NCI-H748 treated with DMSO at 0.1 percent for 48 hours (cell line): ENCODE data around the gene IFTAP.

Experiments used
- DNase-seq: peaks from one replicate; lab custom pipeline; 2025; lab: John Stamatoyannopoulos, UW

The IFTAP gene, protein sequence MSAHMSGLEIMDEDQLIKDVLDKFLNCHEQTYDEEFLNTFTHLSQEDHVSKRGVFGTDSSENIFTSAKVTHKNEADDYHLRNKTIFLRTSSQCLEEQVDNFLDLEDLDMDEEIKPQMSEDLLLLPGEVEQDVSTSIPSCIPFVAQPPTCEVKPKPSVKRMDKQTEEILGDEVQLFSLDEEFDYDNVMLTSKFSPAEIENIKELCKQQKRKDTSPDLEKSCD

DNA sequence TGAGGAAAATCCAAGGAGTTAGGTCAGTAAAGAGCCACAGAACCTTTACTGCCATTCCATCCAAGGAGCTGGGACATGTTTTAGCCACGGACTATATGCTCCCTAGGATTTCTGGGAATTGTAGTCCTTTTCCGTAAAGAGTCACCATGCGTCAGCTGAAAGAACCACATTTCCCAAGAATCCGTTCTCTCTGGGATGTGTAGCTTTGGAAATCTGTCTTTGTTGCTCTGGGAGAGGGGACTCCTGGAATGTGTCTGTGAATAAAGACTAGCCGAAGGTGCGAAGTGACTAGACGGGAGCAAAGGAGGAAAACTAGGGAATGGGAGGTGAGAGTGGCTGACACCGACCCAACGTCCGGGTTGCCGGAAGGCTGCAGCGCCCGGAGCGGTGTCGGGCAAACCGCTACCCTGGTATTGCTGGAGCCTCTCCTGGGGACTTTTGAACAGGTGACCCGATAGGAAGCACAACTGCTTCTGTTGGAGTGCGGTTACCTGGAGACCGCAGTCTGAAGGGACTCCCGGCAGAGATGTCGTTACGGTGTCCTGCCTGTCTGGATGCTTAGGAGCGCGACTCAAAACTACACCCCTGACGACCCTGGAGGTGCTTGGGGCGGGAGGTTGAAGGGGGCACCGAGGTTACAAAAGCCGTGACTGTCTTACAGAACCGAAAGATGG is at the start of gene IFTAP:
Gene IFTAP, plus strand, starts transcription at position 187 of the 674 bp plus-strand sequence. CDS start 15,602 bp downstream, outside the sequence.
- DNase-seq, result peak; percentile 90

DNA sequence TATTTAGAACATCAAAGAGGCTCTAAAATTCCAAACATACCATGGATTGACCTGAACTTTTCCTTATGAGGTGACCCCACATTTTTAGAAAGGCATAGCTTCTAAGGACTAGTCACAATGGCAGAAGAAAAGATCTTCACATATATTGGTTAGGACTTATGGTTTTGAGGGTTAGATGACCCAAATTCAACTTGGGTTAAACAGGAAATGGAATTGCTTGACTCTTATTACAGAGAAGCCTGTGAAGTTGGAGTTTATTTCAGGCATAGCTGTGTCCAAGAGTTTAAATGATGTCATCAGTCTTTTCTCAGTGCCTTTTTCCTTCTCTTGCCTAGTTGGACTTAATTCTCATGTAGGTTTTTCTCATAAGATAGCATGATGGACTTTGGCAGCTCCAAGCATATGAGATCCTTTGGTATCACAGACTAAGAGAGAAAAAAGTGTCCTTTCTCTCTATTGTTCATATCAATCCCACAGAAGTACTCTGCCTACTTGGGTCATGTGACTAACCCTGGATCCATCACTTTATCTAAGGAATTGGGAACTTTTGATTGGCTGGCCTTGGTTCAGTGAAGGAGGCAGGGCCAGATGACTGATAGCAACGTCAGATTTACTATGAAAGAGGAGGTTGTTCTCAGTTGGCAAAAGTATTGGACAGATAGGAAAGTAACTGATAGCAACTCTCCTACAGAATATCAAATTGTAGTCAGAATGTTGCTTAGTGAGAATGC is 43.8 kb upstream of the IFTAP start:
- no peak for DNase-seq

DNA sequence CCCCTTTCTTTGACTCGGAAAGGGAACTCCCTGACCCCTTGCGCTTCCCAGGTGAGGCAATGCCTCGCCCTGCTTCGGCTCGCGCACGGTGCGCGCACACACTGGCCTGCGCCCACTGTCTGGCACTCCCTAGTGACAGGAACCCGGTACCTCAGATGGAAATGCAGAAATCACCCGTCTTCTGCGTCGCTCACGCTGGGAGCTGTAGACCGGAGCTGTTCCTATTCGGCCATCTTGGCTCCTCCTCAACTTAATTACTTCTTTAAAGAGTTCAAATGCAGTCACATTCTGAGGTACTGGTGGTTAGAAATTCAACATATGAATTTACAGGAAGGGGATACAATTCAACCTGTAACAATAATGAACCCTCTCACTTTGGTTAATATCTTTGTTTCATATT is 36.9 kb upstream of the IFTAP start:
- peak; percentile 21 for DNase-seq

DNA sequence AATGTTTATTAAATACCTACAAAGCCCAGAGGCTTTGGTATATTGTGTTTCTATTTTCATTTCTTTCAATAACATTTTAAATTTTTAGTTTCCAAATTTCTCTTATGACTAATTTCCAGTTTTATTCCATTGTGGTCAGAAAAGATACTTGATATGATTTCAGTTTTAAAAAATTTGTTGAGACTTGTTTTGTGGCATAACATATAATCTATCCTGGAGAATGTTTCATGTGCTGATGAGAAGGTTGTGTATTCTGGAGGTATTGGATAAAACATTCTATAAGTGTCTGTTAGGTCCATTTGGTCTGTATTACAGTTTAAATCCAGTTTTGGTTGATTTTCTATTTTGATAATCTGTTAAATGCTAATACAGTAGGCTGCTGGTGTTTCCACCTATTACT is 36.3 kb upstream of the IFTAP start:
- DNase-seq, result no peak

DNA sequence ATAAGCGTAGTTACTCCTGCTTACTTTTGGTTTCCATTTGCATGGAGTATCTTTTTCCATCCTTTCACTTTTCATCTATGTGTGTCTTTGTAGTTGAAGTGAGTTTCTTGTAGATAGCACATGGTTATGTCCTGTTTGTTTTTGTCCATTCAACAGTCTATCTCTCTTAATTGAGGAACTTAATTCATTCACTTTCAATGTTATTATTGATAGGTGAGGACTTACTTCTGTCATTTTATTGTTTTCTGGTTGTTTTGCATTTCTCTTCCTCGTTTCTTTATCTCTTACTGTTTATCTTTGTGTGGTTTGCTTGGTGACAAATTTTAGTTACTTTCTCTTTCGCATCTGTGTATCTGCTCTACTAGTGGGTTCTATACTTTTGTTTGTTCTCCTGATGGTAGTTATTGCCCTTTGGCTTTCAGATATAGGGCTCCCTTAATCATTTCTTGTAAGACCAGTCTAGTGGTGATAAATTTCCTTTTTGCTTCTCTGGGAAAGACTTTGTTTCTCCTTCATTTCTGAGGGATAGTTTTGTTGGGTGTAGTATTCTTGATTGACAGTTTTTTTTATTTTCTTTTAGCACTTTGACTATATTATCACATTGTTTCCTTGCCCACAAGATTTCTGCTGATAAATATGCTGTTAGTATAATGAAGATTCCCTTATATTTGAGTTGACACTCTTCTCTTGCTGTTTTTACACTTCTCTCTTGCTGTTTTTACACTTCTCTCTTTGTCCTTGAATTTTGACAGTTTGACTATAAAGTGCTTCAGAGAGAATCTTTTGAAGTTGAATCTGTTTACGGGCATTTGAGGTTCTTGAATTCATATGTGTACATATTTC is 35.5 kb upstream of the IFTAP start:
- no peak for DNase-seq

DNA sequence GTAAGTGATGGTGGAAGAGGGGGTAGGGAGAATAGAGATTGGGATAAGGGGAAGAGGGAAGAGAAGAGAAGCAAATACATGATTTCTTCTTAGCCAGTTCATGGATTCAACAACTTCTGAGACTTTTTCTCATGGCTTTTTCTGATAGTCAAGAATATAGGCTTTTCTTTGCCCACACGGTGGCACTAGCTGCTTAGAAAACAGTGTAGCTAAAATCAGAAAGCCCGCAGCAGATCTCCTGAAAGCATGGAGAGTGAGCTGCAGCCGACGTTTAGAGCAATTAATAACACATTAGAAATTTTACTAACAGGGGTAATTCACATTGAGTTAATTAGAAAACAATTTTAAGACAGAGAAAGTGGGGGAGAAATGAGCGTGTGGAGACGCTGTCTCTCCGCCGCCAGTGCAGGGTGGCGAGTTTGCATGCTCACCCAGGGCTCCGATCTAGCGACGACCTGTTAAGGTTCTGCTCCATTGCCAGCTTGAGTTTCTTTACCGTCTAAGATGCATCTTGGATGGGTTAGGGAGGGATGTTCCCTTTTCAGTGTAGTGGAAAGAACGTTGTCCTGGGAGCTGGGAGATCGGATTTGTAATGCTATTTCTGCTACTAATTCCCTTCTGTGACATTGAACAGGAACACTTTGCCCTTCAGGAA is 29.8 kb upstream of the IFTAP start:
- DNase-seq, result peak; percentile 10

DNA sequence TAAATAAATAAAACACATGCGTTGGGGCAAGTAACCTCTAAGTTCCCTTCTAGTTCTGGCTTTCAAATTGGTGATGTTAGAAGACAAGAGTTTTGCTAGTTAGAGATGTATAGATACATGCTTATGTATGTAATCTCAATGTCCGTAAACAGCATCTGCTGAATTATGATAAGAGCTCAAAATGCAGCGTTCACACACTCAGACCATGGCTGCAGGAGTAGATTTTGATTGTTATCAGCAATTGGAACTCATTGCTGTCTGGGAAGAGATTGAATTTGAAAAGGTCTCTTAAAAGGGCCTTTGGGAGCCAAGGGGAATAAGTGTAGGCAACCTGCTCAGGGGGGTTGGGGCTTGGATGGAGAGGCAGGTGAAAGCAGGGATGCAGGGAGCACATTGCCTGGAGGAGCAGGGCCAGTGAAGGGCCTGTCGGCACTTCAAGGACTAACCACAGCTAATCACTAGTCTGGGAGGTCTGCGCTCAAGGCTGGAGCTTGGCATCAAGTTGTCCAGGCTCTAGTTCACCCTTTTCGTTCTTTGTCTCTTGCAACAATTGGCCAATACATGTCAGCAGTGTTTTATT is 29.2 kb upstream of the IFTAP start:
- DNase-seq, result no peak

DNA sequence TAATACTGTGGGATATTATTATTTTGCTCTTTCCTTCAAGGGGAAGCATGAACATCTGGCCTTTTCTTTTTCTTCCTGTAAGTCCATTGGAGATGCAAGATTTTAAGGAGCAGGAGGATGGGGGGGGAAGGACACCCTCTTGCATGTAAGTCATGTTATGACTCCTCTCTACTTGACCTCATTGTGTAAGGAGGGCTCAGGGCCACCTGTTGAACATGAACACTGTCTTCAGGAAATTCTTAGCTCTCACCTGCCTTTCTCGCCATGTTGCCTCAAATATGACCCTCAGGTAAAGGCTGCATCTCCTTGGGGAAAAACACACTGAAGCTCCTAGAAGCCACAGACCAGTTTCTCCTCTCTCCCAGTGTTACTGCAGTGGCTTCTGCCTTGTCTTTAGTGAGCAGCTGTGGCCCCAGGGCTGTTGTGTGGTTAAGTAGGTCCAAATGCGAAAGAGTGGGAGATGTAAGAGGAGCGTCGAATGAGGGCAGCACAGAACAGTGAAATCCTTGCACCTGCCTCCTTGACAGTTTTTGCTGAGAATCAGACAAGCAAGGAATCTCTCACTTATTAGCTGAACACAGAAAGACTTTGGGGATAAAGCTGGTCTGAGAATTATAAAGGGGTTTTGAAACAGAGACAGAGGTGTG is 27.8 kb upstream of the IFTAP start:
- no peak for DNase-seq

DNA sequence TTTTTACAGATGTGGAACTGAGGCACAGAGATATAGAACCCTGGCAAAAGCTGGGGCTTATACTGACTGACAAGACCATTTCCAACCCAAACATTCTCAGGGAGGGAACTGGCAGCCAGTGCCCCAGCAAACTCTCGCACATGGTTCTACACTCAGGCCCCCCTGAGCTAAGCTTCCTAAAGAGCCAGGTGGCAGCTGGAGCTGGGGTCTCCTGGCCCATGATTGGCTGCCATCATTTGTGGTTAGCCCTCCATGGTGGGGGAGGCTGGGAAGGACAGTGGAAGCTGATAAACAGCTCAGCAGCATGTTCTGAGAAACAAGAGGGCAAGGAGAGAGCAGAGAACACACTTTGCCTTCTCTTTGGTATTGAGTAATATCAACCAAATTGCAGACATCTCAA is 26.6 kb upstream of the IFTAP start, which contains the start of gene RAG1:
Gene RAG1, plus strand, starts transcription at position 314 of the 400 bp plus-strand sequence. CDS start 5,298 bp downstream, outside the sequence.
- DNase-seq, result no peak

DNA sequence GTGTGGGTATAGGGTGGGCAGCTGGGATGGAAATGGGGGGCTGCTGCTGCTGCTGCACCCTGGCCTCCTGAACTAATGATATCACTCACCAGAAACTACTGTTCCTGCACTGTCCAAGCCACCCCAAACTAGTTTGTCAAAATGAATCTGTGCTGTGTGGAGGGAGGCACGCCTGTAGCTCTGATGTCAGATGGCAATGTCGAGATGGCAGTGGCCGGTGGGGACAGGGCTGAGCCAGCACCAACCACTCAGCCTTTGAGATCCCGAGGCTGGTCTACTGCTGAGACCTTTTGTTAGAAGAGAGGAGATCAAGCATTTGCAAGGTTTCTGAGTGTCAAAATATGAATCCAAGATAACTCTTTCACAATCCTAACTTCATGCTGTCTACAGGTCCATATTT is 25.2 kb upstream of the IFTAP start:
- no peak for DNase-seq

DNA sequence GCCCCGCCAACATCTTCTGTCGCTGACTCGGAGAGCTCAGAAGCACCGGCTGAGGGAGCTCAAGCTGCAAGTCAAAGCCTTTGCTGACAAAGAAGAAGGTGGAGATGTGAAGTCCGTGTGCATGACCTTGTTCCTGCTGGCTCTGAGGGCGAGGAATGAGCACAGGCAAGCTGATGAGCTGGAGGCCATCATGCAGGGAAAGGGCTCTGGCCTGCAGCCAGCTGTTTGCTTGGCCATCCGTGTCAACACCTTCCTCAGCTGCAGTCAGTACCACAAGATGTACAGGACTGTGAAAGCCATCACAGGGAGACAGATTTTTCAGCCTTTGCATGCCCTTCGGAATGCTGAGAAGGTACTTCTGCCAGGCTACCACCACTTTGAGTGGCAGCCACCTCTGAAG is 19.8 kb upstream of the IFTAP start:
- DNase-seq, result no peak

DNA sequence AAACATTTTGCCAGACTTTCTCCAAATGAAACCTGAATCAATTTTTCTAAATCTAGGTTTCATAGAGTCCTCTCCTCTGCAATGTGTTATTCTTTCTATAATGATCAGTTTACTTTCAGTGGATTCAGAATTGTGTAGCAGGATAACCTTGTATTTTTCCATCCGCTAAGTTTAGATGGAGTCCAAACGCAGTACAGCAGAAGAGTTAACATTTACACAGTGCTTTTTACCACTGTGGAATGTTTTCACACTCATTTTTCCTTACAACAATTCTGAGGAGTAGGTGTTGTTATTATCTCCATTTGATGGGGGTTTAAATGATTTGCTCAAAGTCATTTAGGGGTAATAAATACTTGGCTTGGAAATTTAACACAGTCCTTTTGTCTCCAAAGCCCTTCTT is 16.9 kb upstream of the IFTAP start:
- no peak for DNase-seq

DNA sequence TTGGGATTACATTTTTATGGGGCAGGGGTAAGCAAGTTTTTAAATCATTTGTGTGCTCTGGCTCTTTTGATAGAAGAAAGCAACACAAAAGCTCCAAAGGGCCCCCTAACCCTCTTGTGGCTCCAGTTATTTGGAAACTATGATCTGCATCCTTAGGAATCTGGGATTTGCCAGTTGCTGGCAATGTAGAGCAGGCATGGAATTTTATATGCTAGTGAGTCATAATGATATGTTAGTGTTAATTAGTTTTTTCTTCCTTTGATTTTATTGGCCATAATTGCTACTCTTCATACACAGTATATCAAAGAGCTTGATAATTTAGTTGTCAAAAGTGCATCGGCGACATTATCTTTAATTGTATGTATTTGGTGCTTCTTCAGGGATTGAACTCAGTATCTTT is 16.4 kb upstream of the IFTAP start:
- no peak for DNase-seq

DNA sequence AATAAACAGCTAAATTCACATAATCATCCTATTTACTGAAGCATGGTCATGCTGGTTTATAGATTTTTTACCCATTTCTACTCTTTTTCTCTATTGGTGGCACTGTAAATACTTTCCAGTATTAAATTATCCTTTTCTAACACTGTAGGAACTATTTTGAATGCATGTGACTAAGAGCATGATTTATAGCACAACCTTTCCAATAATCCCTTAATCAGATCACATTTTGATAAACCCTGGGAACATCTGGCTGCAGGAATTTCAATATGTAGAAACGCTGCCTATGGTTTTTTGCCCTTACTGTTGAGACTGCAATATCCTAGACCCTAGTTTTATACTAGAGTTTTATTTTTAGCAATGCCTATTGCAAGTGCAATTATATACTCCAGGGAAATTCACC is 15.8 kb upstream of the IFTAP start:
- no peak for DNase-seq

DNA sequence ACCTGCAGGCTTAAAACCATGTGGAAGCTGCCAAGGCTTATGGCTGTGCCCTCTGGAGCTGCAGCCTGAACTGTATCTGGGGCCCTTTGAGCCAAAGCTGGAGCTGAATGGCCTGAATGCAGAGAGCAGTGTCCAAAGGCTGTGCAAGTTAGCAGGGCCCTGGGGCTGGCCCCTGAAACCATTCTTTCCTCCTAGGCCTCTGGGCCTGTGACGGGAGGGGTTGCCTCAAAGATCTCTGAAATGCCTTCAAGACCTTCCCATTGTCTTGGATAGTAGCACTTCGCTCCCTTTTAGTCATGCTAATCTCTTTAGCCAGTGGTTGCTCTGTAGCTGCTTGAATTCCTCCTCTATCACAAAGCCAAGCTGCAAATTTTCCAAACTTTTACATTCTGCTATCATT is 12.8 kb upstream of the IFTAP start:
- DNase-seq, result no peak

DNA sequence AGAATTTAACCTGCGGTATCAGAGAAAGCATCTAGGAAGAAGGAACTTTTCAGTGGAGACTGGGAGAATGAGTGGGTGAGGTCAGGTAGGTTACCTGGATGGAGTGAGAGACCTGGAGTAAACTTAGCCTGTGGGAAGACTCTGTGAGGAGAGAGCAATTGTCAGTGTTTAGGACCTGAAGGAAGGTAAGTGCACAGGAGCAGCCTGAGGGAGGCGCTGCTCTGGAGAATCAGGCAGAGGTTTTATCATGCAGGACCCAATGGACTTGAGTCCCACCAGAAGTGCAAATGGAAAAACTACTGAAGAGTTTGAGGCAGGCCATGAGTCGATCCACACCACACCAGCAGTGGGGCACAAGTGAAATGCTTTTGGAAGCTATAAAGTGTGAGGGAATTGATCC is 10.6 kb upstream of the IFTAP start:
- no peak for DNase-seq

DNA sequence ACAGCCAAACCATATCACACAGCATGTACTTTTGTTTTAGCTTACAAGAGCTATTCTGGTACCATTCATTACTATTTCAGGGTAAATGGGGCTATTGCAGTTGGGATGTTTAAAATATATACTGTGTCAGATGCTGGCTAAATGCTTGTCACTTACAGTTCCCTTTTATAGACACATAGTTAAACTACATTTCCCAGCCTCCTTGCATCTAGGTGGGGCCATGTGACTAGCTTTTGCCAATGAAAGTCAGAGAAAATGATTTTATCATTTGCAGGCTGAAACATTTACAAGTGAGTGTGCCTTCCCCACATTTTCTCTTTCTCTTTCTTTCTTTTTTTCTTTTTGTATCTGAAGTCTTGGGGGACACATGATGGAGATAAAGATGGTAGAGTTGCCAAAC is 7.8 kb upstream of the IFTAP start:
- DNase-seq, result no peak

DNA sequence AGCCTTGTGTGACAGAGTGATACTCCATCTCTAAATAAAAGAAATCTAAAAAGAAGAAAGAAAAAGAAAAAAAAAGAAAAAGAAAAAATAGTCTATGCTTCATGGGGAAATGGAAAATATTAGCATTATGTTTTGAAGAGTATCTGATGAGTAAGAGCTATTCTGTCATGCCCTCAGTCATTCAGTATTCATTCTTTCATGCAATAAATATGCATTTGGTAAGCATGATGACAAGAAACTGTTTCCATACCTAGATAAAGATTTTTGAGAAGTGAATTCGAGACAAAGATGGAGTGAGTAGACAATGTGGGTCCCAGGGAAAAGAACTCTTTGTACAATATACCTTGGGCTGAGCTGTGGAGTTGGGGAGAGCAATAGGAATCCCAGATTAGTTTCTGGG is 6.2 kb upstream of the IFTAP start:
- no peak for DNase-seq

DNA sequence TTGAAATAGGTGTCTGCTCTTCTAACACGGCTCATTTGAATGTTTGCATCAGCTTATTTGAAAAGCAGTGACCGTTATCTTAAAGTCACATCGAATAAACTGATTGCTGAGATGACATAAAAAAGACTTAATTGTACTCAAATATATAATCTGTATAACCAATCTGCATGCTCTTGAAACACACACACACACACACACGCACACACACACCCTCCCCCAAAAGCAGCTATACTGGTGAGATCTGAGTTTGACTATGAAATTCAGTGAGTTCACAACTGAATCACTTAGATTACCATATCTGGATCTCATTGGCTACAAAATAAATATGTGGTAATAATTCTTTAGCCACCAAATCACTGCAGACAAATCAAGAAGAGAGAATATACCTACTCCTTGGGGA is 3.8 kb upstream of the IFTAP start:
- DNase-seq, result no peak

DNA sequence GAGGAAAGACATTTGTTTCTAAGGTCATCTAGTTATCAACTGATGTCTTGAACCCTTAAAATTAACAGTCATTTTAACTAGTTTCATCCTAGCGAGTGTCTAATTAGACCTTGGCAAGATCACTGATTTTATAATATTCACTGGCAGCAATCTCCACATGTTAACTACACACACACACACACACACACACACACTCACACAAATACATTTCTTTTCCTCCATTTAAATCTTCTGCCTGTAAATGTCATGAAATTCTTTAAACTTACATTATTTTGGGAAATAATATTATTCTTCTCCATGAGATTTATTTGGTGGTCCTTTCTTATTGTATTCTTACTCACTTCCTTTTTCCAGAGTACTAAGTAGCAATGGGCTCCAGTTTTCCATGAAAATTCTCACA is 2.9 kb upstream of the IFTAP start:
- no peak for DNase-seq

DNA sequence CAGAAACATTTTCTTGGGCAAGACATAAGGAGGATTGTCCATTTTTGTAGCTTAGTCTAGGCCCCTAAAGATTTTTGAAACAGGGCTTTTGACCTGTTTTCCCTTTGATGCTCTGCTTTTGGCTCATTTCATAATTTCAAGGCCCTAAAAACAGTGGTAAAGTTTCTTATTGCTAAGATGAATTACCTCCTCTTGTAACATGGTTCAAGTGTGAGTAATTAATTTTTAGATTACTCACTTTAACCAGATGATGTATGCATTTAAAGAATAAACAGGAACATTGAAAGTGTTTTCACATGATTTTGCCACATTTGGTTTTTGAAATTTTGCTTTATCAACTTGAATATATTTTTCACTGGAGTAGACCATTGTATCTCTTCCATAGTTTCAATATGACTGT is 2.6 kb downstream of the IFTAP start:
- DNase-seq, result no peak
